ENCODE data around the gene DDN.

DDN gene

DNA sequence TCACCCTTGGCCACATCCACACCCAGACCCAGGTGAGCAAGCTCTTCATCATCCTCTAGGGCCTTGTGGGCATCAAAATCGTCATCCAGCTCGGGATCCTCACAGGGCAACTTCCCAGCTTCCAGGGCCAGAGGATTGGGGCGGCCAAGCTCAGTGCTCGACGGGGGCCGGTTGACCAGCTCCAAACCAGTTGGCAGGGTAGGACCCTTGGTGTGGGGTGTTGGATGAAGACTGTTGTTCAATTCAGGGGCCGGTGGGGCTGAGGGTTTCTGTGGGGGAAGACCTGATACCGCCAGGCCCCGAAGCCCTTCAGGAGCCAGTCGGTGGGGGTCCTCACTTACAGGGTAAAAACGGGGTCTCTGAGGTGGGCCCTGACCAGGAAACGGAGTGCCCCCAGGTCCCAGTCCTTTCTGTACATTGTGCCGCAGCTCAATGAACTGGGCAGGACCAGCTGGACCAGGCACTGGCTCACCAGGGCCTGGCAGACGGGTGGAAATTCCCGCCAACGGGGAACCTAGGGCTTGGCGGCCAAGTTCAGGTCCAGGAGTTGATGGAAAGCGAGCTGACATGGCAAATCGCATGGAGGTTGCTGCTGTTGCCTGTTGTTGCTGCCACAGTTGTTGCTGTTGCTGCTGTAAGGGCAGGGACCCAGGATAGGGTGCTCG lies 39.2 kb upstream of the DDN start:
- Histone ChIP-seq H3K36me3 (ENCODE audit: control insufficient read depth, low read depth, low read length) (peaks cover 84% of the 10 kb centered on the region), H3K27me3 (ENCODE audit: control insufficient read depth, insufficient read depth, low read length) (no peaks in the 10 kb centered on the region), H3K9me3 (ENCODE audit: control insufficient read depth, low read depth, low read length) (no peaks in the 10 kb centered on the region), H3K9ac (ENCODE audit: low read length) (no peak overlapping the region), H3K27ac (ENCODE audit: low read length) (no peak overlapping the region), H3K4me3 (ENCODE audit: low read length) (no peak overlapping the region), H3K4me1 (ENCODE audit: control insufficient read depth, low read depth, low read length) (no peaks in the 10 kb centered on the region)

DNA sequence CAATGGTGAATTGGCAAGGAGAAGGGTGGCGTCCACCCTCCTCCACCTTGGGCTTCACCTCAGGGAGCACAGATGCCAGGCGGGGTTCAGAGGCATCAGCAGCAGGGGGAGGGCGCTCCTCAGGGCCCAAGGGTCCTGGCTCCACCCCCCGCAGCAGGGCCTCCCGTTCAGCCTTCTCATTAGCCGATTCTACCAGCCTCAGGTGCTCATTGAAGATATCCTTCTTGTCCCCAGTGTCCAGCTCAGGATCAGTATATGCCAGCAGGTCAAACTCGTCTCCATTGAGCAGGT lies 38.7 kb upstream of the DDN start:
- H3K4me3 ChIP-seq (ENCODE audit: low read length), result no peak overlapping the region
- H3K9me3 ChIP-seq (ENCODE audit: control insufficient read depth, low read depth, low read length), result no peaks in the 10 kb centered on the region
- peaks cover 84% of the 10 kb centered on the region for H3K36me3 ChIP-seq (ENCODE audit: control insufficient read depth, low read depth, low read length)
- H3K4me1 ChIP-seq (ENCODE audit: control insufficient read depth, low read depth, low read length), result no peaks in the 10 kb centered on the region
- no peak overlapping the region for H3K27ac ChIP-seq (ENCODE audit: low read length)
- no peak overlapping the region for H3K9ac ChIP-seq (ENCODE audit: low read length)
- no peaks in the 10 kb centered on the region for H3K27me3 ChIP-seq (ENCODE audit: control insufficient read depth, insufficient read depth, low read length)

- Histone ChIP-seq H3K4me1 (ENCODE audit: control insufficient read depth, low read depth, low read length) (no peaks in the 10 kb centered on the region), H3K36me3 (ENCODE audit: control insufficient read depth, low read depth, low read length) (peaks cover 84% of the 10 kb centered on the region), H3K9me3 (ENCODE audit: control insufficient read depth, low read depth, low read length) (no peaks in the 10 kb centered on the region), H3K27ac (ENCODE audit: low read length) (no peak overlapping the region), H3K9ac (ENCODE audit: low read length) (no peak overlapping the region), H3K27me3 (ENCODE audit: control insufficient read depth, insufficient read depth, low read length) (no peaks in the 10 kb centered on the region), H3K4me3 (ENCODE audit: low read length) (no peak overlapping the region)
Observed at GRCh38 chr12:49037111-49037946, 38.2 kb upstream of the DDN start.

GRCh38 chr12:49036029-49036428 lies 36.9 kb upstream of the DDN start:
- Histone ChIP-seq H3K27ac (ENCODE audit: low read length) (no peak overlapping the region), H3K36me3 (ENCODE audit: control insufficient read depth, low read depth, low read length) (peaks cover 81% of the 10 kb centered on the region), H3K27me3 (ENCODE audit: control insufficient read depth, insufficient read depth, low read length) (no peaks in the 10 kb centered on the region), H3K4me3 (ENCODE audit: low read length) (no peak overlapping the region), H3K4me1 (ENCODE audit: control insufficient read depth, low read depth, low read length) (no peaks in the 10 kb centered on the region), H3K9ac (ENCODE audit: low read length) (no peak overlapping the region), H3K9me3 (ENCODE audit: control insufficient read depth, low read depth, low read length) (no peaks in the 10 kb centered on the region)

DNA sequence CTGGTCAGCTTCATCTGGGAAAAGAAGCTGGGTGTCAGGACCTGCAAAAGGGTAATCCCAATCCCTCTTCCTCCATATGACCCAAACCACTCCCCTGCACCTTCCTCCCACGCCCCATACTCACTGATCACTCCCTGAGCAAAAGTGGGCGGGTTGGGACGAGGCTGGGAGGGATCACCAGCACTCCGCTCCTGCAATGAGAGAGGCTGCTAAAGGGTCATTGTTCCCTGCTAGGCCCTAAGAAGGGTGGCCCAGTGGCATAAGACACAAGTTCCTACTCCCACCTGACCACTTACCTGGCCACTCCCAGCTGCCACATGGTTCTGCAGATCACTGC lies 35.1 kb upstream of the DDN start:
- peaks cover 84% of the 10 kb centered on the region for H3K36me3 ChIP-seq (ENCODE audit: control insufficient read depth, low read depth, low read length)
- H3K27me3 ChIP-seq (ENCODE audit: control insufficient read depth, insufficient read depth, low read length), result no peaks in the 10 kb centered on the region
- H3K9ac ChIP-seq (ENCODE audit: low read length), result no peak overlapping the region
- H3K4me3 ChIP-seq (ENCODE audit: low read length), result no peak overlapping the region
- no peaks in the 10 kb centered on the region for H3K9me3 ChIP-seq (ENCODE audit: control insufficient read depth, low read depth, low read length)
- no peaks in the 10 kb centered on the region for H3K4me1 ChIP-seq (ENCODE audit: control insufficient read depth, low read depth, low read length)
- H3K27ac ChIP-seq (ENCODE audit: low read length), result no peak overlapping the region

DNA sequence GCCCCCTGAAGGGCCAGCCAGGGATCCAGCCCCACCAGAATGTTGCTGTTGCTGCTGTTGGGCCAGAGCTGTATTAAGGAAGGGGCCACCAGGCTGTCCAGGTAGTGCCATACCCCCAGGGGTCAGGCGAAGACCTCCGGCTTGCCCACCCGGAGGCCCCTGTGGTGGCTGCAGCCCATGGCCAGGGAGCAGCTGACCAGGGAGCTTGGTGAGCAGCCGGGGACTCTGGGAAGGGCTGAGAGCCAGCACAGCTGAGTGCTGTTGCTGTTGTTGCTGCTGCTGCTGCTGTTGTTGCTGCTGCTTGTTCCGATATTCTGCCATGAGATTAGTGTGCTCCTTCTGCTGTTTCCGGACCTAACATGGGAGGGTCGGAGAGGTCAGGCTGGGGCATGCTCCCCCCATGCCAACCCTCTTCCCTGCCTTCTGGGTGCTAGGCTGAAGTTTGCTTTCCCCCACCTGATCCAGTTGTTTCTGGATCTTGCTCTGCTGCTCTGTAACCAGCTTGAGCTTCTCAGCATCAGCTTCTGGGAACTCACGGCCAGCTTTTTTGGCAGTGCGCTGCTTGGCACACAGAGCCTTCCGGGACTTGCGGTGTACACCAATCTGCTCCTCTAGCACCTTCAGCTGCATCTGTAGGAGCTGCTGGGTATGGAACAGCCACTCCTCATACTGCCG lies 34.6 kb upstream of the DDN start:
- Histone ChIP-seq H3K9ac (ENCODE audit: low read length) (no peak overlapping the region), H3K27me3 (ENCODE audit: control insufficient read depth, insufficient read depth, low read length) (no peaks in the 10 kb centered on the region), H3K27ac (ENCODE audit: low read length) (no peak overlapping the region), H3K9me3 (ENCODE audit: control insufficient read depth, low read depth, low read length) (no peaks in the 10 kb centered on the region), H3K36me3 (ENCODE audit: control insufficient read depth, low read depth, low read length) (peaks cover 84% of the 10 kb centered on the region), H3K4me1 (ENCODE audit: control insufficient read depth, low read depth, low read length) (no peaks in the 10 kb centered on the region), H3K4me3 (ENCODE audit: low read length) (no peak overlapping the region)

- Histone ChIP-seq H3K27ac (ENCODE audit: low read length) (no peak overlapping the region), H3K9me3 (ENCODE audit: control insufficient read depth, low read depth, low read length) (no peaks in the 10 kb centered on the region), H3K9ac (ENCODE audit: low read length) (no peak overlapping the region), H3K4me1 (ENCODE audit: control insufficient read depth, low read depth, low read length) (no peaks in the 10 kb centered on the region), H3K27me3 (ENCODE audit: control insufficient read depth, insufficient read depth, low read length) (no peaks in the 10 kb centered on the region), H3K4me3 (ENCODE audit: low read length) (no peak overlapping the region), H3K36me3 (ENCODE audit: control insufficient read depth, low read depth, low read length) (peaks cover 84% of the 10 kb centered on the region)
Observed at GRCh38 chr12:49032679-49033447, 33.7 kb upstream of the DDN start.

GRCh38 chr12:49032276-49032675 lies 33.1 kb upstream of the DDN start:
- H3K27me3 ChIP-seq (ENCODE audit: control insufficient read depth, insufficient read depth, low read length), result no peaks in the 10 kb centered on the region
- no peaks in the 10 kb centered on the region for H3K9me3 ChIP-seq (ENCODE audit: control insufficient read depth, low read depth, low read length)
- no peak overlapping the region for H3K9ac ChIP-seq (ENCODE audit: low read length)
- H3K36me3 ChIP-seq (ENCODE audit: control insufficient read depth, low read depth, low read length), result peaks cover 82% of the 10 kb centered on the region
- no peaks in the 10 kb centered on the region for H3K4me1 ChIP-seq (ENCODE audit: control insufficient read depth, low read depth, low read length)
- no peak overlapping the region for H3K4me3 ChIP-seq (ENCODE audit: low read length)
- H3K27ac ChIP-seq (ENCODE audit: low read length), result no peak overlapping the region

- H3K27me3 ChIP-seq (ENCODE audit: control insufficient read depth, insufficient read depth, low read length), result no peaks in the 10 kb centered on the region
- no peaks in the 10 kb centered on the region for H3K9me3 ChIP-seq (ENCODE audit: control insufficient read depth, low read depth, low read length)
- no peak overlapping the region for H3K9ac ChIP-seq (ENCODE audit: low read length)
- no peak overlapping the region for H3K4me3 ChIP-seq (ENCODE audit: low read length)
- H3K36me3 ChIP-seq (ENCODE audit: control insufficient read depth, low read depth, low read length), result peaks cover 79% of the 10 kb centered on the region
- no peaks in the 10 kb centered on the region for H3K4me1 ChIP-seq (ENCODE audit: control insufficient read depth, low read depth, low read length)
- no peak overlapping the region for H3K27ac ChIP-seq (ENCODE audit: low read length)
Observed at GRCh38 chr12:49031573-49032161, 32.5 kb upstream of the DDN start.

- Histone ChIP-seq H3K9me3 (ENCODE audit: control insufficient read depth, low read depth, low read length) (no peaks in the 10 kb centered on the region), H3K27ac (ENCODE audit: low read length) (no peak overlapping the region), H3K27me3 (ENCODE audit: control insufficient read depth, insufficient read depth, low read length) (no peaks in the 10 kb centered on the region), H3K9ac (ENCODE audit: low read length) (no peak overlapping the region), H3K4me1 (ENCODE audit: control insufficient read depth, low read depth, low read length) (no peaks in the 10 kb centered on the region), H3K36me3 (ENCODE audit: control insufficient read depth, low read depth, low read length) (peaks cover 81% of the 10 kb centered on the region), H3K4me3 (ENCODE audit: low read length) (no peak overlapping the region)
Observed at GRCh38 chr12:49030714-49031572, 31.8 kb upstream of the DDN start.

Data from iPS-18a (cell line).